Activated CD4-positive, CD25-positive, alpha-beta regulatory T cell treated with anti-CD3 and anti-CD28 coated beads, Interleukin-2, amount 50 U/mL, for 72 hours (primary cell): ENCODE data around the gene PARP6.
A peak's percentile ranks its signal among the peaks of the same experiment; 100 is the strongest.
"Not testable (repeated sequence)": the region's sequence is repeated elsewhere in the genome, so short reads cannot be mapped to it uniquely, and the experiment has no call there.

ENCODE experiments used
- DNase-seq: peaks from one replicate; pipeline ENCODE4 v3.0.0; 2021

The PARP6 gene

DNA sequence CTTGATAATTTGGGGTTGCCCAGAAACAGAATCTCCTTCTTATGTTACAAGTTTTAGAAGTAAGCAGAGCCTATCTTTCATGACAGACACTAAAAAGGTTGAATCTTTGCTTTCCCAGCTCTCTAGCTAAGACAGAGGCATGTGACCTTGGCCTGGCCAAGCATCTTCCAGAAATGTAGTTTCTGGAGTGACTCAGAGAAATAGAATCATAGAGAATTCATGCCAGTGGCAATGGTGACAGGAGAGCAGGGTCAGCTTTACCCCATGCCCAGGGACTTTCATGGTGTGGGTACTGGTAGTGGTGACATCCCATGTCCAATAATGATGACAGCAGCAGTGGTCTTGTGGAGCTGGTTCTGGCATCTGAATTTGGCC is 4.0 kb upstream of the PARP6 start:
- no peak for DNase-seq

GRCh38 chr15:72275635-72276325 is 3.4 kb upstream of the PARP6 start:
- DNase-seq = not testable (repeated sequence)

DNA sequence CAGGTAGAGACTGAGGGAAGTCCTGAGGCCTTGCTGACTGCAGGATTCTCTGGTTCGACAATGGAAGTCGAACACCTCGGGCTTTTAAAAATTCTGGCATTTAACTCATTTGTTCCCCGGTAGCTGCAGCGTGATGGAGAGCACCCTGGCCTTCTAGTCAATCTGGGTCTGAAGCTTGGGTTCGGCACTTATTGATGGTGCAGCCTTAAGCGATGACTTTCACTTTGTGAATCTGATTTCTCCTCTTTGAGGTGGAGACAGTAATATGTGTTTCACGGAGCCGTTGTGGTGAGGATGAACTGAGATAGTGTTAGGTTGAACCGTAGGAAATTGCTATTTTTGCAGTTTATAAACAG is 621 bp upstream of the PARP6 start:
- no peak for DNase-seq

DNA sequence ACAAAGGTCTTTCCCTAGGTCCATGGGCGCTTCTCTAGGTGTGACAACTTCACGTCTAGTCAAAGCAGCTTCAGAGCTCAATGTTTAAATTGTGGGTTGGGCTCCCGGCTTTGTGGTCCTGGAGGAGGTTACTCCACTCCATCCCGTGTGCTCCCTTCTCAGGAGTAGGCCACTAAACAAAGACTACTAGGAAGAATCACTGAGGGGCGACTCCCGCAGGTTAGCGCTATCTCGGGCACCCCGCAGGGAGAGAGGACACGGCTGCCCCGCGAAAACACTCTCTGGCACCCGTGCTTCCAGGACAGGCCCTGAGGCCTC is 500 bp downstream of the PARP6 start:
- no peak for DNase-seq

DNA sequence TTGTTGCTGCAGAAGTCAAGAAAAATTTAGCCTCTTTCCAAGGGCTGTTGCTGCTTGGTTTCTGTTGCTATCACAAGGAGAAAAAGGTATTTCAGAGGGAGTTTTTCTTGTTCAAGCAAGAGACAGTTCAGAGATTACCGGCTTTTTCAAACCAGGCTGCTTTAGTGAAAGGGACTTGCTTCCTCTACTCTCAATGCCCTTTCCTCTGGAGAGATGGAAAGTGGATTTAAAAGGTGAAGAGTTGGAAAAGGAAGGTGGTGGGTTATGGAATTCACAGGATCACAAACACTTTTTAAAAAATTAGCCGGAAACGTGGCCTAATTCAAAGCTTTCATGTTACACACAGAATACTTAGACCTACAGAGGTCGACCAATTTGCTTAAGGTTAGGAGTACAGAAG is 1.1 kb downstream of the PARP6 start:
- no peak for DNase-seq

DNA sequence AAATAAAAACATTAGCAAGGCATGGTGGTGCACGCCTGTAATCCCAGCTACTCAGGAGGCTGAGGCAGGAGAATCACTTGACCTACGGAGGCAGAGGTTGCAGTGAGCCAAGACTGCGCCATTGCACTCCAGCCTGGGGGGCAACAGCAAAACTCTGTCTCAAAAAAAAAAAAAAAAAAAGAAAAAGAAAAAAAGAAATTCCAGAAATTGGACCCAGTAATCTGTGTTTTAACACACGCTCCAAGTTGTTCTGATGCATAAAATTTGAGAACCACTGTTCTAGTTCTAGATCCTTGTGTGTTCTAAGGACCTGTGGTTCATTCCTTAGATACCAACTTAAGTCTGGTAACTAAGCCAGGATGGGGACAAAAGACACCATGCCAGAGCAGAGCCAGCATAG is 2.6 kb downstream of the PARP6 start:
- no peak for DNase-seq

- no peak for DNase-seq
Measured at GRCh38 chr15:72265031-72265430, 7.3 kb downstream of the PARP6 start.

GRCh38 chr15:72252663-72253299 is 19.6 kb downstream of the PARP6 start:
- DNase-seq = no peak

GRCh38 chr15:72249142-72249810 is 23.1 kb downstream of the PARP6 start:
- no peak for DNase-seq

- DNase-seq = no peak
Measured at GRCh38 chr15:72248514-72248913, 23.8 kb downstream of the PARP6 start.

DNA sequence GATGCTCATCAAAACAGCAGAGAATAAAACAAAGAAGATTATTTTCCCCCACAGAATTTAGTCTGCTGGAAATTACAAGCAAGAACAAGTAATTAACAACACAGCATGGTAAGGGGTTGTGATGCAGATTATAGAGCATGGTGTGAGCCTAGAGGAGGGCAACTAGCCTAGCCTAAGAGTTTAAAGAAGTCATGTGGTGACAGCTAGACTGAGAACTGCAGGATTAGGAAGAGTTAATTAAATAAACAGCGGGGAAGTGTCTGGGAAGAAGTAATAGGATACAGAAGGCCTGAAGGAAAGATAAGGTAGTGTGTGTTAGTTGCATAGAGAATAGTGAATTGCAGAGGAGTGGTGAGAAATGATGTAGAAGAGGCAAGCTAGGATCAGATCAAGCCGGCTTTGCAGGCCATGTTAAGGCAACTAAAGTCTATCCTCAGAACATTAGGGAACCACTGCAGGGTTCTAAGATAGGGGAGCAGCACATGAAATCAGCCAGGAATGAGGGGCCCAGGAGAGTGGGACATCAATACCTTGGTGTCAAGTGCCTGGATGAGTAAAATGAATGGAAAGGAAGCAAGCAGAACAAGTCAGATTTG is 29.5 kb downstream of the PARP6 start:
- DNase-seq = no peak

- no peak for DNase-seq
Measured at GRCh38 chr15:72239652-72240051, 32.7 kb downstream of the PARP6 start.

GRCh38 chr15:72238586-72238985 is 33.8 kb downstream of the PARP6 start:
- no peak for DNase-seq

- DNase-seq = no peak
Measured at GRCh38 chr15:72237853-72238224, 34.5 kb downstream of the PARP6 start.

DNA sequence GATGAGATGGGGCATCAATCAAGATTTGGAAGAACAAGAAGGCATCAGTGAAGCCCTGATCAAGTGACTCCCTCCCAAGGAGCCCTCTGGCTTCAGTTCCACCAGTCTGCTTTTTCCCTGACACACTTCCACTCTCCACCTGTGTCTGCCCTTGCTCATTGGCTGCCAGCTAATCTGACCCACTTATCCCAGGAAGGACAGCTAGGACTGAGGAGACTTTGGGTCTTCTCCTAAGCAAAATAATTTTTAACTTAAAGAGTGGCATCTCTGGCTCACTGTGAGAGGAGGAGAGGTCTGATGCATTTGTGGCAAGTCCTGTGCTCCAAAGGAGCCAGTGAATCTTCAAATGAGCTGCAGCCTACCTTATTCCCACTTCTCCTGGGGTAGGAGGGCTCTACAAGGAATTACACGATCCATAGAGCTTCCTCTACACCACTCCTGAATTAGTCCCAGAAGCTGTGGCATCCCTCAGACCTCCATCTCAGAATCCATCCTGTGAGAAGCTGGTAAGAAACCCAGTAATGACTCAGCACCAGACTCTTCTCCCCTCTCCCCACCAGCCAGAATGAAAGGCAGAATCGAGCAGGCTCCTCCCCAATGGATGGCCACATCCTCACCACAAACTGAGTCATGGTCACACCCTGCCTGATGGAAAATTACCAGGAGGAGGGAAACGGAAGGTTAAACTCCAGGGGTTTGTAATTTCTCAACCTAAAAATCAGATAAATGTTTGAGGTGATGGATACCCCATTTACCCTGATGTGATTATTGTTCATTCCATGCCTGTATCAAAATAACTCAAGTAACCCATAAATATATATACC is 35.1 kb downstream of the PARP6 start:
- DNase-seq = peak; percentile 68

GRCh38 chr15:72236381-72237003 is 35.9 kb downstream of the PARP6 start:
- no peak for DNase-seq

- no peak for DNase-seq
Measured at GRCh38 chr15:72235298-72235697, 37.1 kb downstream of the PARP6 start.

- no peak for DNase-seq
Measured at GRCh38 chr15:72233769-72234168, 38.6 kb downstream of the PARP6 start.

- DNase-seq = no peak
Measured at GRCh38 chr15:72231833-72232478, 40.4 kb downstream of the PARP6 start.

DNA sequence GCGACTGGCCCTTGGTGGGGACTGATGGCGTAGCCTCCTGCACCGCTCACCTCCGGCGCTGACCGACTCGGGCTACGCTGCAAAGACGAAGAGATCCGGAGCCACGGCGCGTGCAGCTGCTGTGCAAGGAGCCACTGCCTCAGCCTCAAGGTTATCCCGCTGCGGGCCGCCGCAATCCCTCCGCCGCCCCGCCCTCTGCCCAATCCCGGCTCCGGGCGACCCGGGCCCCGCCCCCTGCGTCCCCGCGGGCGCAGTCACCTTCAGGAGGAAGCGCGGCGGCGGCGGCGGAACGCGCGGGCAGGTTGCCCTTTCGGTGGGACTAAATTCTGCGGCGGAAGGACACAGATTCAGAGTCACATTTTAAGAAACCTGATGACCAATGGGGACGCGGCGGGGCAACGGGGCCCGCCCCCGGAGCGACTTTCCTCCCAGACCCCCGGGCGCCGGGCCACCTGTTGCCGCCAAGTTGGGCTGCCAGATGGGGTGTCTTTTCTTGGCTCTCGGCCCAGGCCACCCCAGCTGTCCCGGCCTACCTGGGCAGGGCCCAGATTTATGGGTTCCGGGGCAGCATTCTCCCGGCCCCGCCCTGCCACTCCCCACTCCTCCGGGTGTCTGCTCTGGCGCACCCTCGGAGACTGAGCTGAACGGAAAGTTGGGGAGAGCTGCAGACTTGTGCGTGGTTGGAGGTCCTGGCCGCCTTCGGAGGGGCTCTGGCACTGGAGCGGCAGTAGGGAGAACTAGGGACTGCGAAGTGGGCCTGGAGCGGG is 41.1 kb downstream of the PARP6 start, which contains the start of gene PKM:
PKM (minus strand) TSS at position 125 of the 767 bp plus-strand sequence. CDS start 12,093 bp downstream, outside the sequence.
- peak; percentile 97 for DNase-seq
